HG03558 (cell line): ENCODE results near the gene VEPH1.

Experiments used
- ATAC-seq: cut with Tn5 transposase; IDR thresholded peaks from one replicate; pipeline ENCODE4 v1.9.1; 2021; ENCODE audit warnings: moderate number of reproducible peaks; ENCODE audit not compliant: unreplicated experiment; ENCODE audit errors: extremely low read depth

VEPH1 gene

DNA sequence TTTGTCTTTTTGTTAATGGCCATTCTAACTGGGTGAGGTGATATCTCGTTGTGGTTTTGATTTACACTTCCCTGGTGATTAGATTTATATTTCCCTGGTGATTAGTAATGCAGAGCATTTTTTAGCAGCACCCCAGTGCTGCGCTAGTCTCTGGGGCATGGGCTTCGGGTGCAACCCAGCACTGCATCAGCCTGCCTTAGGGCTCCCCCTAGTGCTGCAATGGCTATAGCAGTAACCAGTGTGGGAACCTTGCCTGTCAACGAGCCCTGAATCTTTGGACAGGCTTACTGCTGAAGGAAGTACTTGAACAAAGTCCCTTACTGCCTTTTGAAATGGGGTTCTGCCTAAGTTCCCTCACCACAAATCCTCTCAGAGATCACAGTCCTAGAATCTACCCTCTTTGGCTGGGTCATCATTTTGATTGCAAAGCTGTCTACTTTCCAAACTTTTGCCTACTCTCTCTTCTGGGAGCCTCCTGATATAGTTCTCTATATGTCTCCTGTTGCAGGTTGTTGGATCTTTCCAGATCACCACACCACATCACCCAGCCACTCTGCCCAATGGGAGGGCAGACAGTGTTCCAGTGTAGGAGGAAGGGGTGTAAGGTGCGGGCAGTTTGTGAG lies 264.0 kb downstream of the VEPH1 start:
- ATAC-seq, result peak; percentile 100

- ATAC-seq, result no peak
These were observed 264.8 kb downstream of the VEPH1 start for GRCh38 chr3:157238457-157238856.

DNA sequence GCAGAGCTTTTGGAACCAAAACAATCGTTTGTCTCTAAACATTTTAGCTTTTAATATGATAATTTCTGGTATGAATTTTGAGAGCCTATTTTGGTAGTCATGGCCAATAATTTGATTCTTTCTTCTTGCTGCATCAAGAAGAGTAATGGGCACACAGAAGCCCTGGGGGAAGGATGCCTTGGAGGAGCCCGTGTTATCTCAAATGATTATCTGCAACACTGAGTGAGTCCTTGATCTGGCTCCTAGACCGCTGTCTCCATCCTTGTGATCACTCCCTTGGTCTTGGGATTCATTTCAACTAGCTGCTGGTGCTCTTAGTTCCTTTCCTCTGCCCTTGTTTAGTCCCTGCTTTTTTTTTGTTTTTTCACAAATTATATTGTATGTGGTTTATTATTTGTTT lies 265.3 kb downstream of the VEPH1 start:
- ATAC-seq, result no peak

DNA sequence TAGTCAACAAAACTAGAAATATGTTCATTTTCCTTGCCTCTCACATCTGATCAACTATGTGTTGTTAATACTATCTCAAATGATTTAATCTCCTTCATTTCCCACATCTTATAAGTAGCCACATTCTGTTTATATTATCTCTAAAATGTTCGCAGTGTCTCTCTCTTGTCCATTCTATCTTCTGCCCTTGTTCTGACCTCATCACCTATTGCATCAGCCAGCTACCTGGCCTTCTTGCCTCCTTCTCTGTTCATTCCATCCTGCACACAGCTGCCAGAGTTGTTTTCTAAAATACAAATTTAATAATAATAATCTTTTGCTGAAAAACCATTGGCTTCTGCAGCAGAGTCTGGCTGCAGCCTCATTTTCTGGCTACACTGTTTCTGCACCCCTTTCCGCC lies 267.9 kb downstream of the VEPH1 start:
- no peak for ATAC-seq

DNA sequence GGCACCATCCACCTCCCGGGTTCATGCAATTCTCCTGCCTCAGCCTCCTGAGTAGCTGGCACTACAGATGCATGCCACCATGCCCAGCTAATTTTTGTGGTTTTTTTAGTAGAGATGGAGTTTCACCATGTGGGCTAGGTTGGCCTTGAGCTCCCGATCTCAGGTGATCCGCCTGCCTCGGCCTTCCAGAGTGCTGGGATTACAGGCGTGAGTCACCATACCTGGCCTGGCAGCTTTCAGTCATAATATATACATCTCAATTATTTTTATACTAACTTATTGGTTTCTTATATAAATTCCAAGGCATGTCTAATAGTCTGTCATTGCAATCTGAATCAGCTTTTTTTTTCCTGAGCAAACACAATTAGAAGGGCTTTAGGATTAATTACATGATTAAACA lies 269.3 kb downstream of the VEPH1 start:
- no peak for ATAC-seq

DNA sequence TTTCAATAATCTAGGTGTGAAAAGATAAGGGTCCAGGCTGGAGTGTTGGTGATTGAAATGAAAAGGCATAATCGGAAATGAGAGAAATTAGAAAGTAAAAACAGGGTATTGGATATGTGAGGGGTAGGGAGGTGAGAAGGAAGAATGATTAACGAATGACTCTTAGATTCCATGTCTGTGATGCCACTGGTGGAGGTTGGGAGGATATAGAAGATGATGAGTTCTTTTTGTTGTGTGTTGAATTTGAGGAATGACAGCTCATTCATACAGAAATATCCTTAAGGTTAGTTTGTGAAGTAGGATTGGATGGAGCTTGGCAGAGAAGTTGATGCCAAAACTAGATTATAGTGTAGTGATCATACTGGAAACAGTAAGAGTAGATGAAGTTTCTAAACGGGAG lies 271.1 kb downstream of the VEPH1 start:
- ATAC-seq, result no peak

DNA sequence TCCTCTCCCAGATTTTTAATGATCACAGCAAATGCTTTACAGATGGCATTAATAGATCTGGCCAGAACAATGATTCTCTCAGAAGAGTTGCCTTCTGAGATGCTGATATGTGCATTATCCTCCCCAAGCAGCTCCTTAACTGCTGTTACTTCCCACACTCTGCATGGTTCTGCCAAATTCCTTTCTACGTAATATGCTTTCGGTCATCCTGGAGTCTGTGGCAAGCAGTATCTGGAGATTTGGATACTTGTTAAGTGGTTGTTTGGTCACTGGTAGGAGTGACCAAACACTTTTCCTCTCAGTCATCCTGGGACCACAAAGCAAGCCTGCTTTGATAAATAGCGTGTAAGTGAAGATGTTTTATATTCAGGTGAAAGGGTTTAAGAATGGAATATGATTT lies 272.1 kb downstream of the VEPH1 start:
- no peak for ATAC-seq

- ATAC-seq, result no peak
These were observed 276.9 kb downstream of the VEPH1 start for GRCh38 chr3:157226173-157226847.

DNA sequence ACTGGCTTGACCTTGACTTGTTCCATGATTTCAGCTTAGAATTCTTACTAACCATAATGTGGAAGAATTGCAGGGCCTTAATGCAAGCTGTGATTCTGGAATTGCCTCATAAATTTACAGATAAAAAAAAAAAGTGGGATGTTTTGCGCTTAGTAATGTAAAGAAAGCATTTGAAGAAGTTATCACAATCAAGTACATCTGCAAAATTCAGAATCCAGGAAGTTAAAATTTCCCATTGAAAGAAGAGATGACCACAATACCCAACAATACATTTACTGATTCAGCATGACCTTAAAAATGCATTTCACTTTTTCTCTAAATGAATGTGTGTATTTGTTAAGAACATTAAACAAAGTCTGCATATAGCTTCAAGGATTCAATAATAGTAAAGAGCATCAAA lies 278.2 kb downstream of the VEPH1 start:
- ATAC-seq, result no peak

GRCh38 chr3:157220883-157221282 lies 282.3 kb downstream of the VEPH1 start:
- ATAC-seq, result no peak

GRCh38 chr3:157220211-157220610 lies 283.0 kb downstream of the VEPH1 start:
- ATAC-seq, result no peak

DNA sequence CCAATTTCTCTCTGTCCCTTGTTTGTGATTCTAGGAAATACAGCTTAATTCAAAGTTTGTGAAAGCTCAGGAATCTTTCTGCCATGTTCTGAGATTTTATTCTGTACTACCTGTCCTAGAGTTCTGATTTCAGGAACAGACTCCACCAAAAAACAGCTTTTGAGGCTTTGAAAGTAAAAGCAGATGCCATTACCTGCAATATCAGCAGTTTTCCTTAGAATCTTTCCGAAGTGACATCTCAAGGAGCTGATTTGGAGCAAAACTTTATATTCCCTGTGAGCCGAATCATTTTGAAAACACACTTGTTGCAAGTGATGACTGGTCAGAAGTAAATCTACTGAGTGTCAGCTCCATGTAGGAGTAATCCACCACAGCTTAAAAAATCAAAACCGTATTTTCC lies 284.0 kb downstream of the VEPH1 start:
- no peak for ATAC-seq
